SK-N-SH (cell line): Measurements from ENCODE around the gene CDAN1. TPM values are rescaled to one million over a fixed set of nuclear protein-coding genes. Genes with fewer than 3 reads are reported as not detected.

ENCODE experiments used
- CTCF ChIA-PET: fragments of 300-600, 350-600 bp; formaldehyde crosslinking; extraction: SDS; loops from one replicate; lab custom pipeline; 2021; lab: Yijun Ruan, JAX
- POLR2A ChIA-PET: fragments of 350-600 bp; sonication (Branson Sonifier 250); formaldehyde crosslinking; extraction: SDS; loops from one replicate; lab custom pipeline; 2020; ENCODE audit warnings: antibody characterized with exemption, inconsistent platforms; lab: Yijun Ruan, JAX
- DNase-seq: peaks from one replicate; pipeline ENCODE4 v3.0.0; 2012
- H2AFZ ChIP-seq: fragments of 200-600 bp; sonication (generic); 2 replicates; pipeline ENCODE4 v1.8.1; 2016; ENCODE audit warnings: antibody characterized with exemption, mild to moderate bottlenecking, low read depth
- H3F3A ChIP-seq: fragments of 200-600 bp; sonication (generic); replicated peaks from 2 replicates; pipeline ENCODE3; 2016; ENCODE audit warnings: antibody characterized with exemption, mild to moderate bottlenecking; ENCODE audit not compliant: insufficient read depth
- H3K27ac ChIP-seq, 2 experiments: fragments of 200-500 bp in 1 of 2; fragments of 200-600 bp in 1 of 2; sonication (Bioruptor generic) in 1 of 2; sonication (generic), shearing (Covaris generic) in 1 of 2; 2 replicates each; pipeline versions ENCODE4 v1.5.1 to v1.6.1; 2014 to 2016; ENCODE audit warnings: low read depth in 2 of 2, inconsistent platforms in 1 of 2, low read length in 1 of 2, mild to moderate bottlenecking in 1 of 2, mixed read lengths in 1 of 2
- H3K27me3 ChIP-seq: fragments of 200-600 bp; sonication (generic), shearing (Covaris generic); 2 replicates; pipeline ENCODE4 v1.6.1; 2016; ENCODE audit warnings: mixed run types; ENCODE audit not compliant: insufficient read depth
- H3K36me3 ChIP-seq, 2 experiments: fragments of 200-500 bp in 1 of 2; fragments of 200-600 bp in 1 of 2; sonication (Bioruptor generic) in 1 of 2; sonication (generic) in 1 of 2; replicated peaks in 1 of 2; 2 replicates each; pipeline versions ENCODE3 to v1.5.1; 2014 to 2016; ENCODE audit warnings: low read length in 1 of 2, mild to moderate bottlenecking in 1 of 2; ENCODE audit not compliant: insufficient read depth in 2 of 2, control insufficient read depth in 1 of 2
- H3K4me1 ChIP-seq, 2 experiments: fragments of 200-500 bp in 1 of 2; fragments of 200-600 bp in 1 of 2; sonication (Bioruptor generic) in 1 of 2; sonication (generic), shearing (Covaris generic) in 1 of 2; 2 replicates each; pipeline versions ENCODE4 v1.5.1 to v1.6.1; 2014 to 2016; ENCODE audit warnings: low read depth in 1 of 2, low read length in 1 of 2, mixed run types in 1 of 2; ENCODE audit not compliant: insufficient read depth in 2 of 2, control insufficient read depth in 1 of 2
- H3K4me2 ChIP-seq: fragments of 200-600 bp; sonication (generic), shearing (Covaris generic); 2 replicates; pipeline ENCODE4 v1.6.1; 2017; ENCODE audit warnings: mixed run types
- H3K4me3 ChIP-seq, 2 experiments: fragments of 200-500 bp in 1 of 2; fragments of 200-600 bp in 1 of 2; sonication (Bioruptor generic) in 1 of 2; sonication (generic), shearing (Covaris generic) in 1 of 2; 2 replicates each; pipeline versions ENCODE4 v1.5.1 to v1.8.1; 2014 to 2016; ENCODE audit warnings: low read depth in 2 of 2, inconsistent platforms in 1 of 2, low read length in 1 of 2, mild to moderate bottlenecking in 1 of 2, mixed read lengths in 1 of 2, moderate library complexity in 1 of 2
- H3K79me2 ChIP-seq: fragments of 200-600 bp; sonication (generic); 2 replicates; pipeline ENCODE4 v1.8.1; 2017; ENCODE audit warnings: mild to moderate bottlenecking; ENCODE audit not compliant: insufficient read depth
- H3K9ac ChIP-seq: fragments of 200-600 bp; sonication (generic); 2 replicates; pipeline ENCODE4 v1.6.1; 2017; ENCODE audit warnings: mixed run types
- H3K9me2 ChIP-seq: fragments of 200-600 bp; sonication (generic); 2 replicates; pipeline ENCODE4 v1.6.1; 2017; ENCODE audit warnings: mixed run types
- H3K9me3 ChIP-seq: fragments of 200-600 bp; sonication (generic); 2 replicates; pipeline ENCODE4 v1.6.1; 2017; ENCODE audit warnings: mixed run types, mild to moderate bottlenecking, moderate library complexity
- H4K20me1 ChIP-seq: fragments of 200-600 bp; sonication (generic); 2 replicates; pipeline ENCODE4 v1.6.1; 2017; ENCODE audit warnings: mild to moderate bottlenecking, mixed run types; ENCODE audit not compliant: insufficient read depth
- FOXM1 ChIP-seq: IDR thresholded peaks from 2 replicates; pipeline ENCODE4 v1.4.0; 2012; ENCODE audit warnings: low read depth, mild to moderate bottlenecking
- JUND ChIP-seq: IDR thresholded peaks from 2 replicates; pipeline ENCODE4 v1.4.0; 2012
- MEF2A ChIP-seq: IDR thresholded peaks from 2 replicates; pipeline ENCODE4 v1.4.0; 2012; ENCODE audit warnings: low read depth, borderline replicate concordance
- NFIC ChIP-seq: IDR thresholded peaks from 2 replicates; pipeline ENCODE4 v1.4.0; 2012; ENCODE audit warnings: borderline replicate concordance
- POLR2AphosphoS5 ChIP-seq: IDR thresholded peaks from 2 replicates; pipeline ENCODE4 v1.6.1; 2012; ENCODE audit warnings: low read depth, low read length
- RCOR1 ChIP-seq: fragments of 150-350 bp; IDR thresholded peaks from 2 replicates; pipeline ENCODE4 v1.6.1; 2017; ENCODE audit warnings: antibody characterized with exemption, low read length
- RXRA ChIP-seq: IDR thresholded peaks from 2 replicates; pipeline ENCODE4 v1.4.0; 2012; ENCODE audit warnings: low read depth, mild to moderate bottlenecking, borderline replicate concordance
- SMC3 ChIP-seq: IDR thresholded peaks from 2 replicates; pipeline ENCODE4 v1.6.1; 2012; ENCODE audit warnings: low read depth, low read length, improper control_type of control experiment
- TAF1 ChIP-seq: IDR thresholded peaks from 2 replicates; pipeline ENCODE4 v1.6.1; 2012; ENCODE audit warnings: low read depth, mild to moderate bottlenecking, low read length, moderate library complexity, borderline replicate concordance
- TEAD4 ChIP-seq: IDR thresholded peaks from 2 replicates; pipeline ENCODE4 v1.4.0; 2012; ENCODE audit warnings: mild to moderate bottlenecking, borderline replicate concordance; ENCODE audit not compliant: insufficient read depth
- WGBS: methylation state at CpG from one replicate; pipeline ENCODE4 v1.1.6; 2017; ENCODE audit warnings: low lambda C conversion rate; 5-methylcytosine and 5-hydroxymethylcytosine counted together
- polyA plus RNA-seq, 3 experiments: library from polyadenylated mRNA; depleted of rRNA; stranded (reverse); fragments of >200 nt; gene quantifications; 2 replicates each; pipeline ENCODE4 v1.2.3, GENCODE V29; 2012
- TF ChIP-seq, protein P1 (sequence below): IDR thresholded peaks from 2 replicates; pipeline ENCODE4 v1.4.0; 2012; ENCODE audit warnings: low read depth, borderline replicate concordance
- TF ChIP-seq, protein P2 (sequence below): IDR thresholded peaks from 2 replicates; pipeline ENCODE4 v1.4.0; 2012; ENCODE audit warnings: low read depth
- TF ChIP-seq, protein P3 (sequence below): IDR thresholded peaks from 2 replicates; pipeline ENCODE4 v1.6.1; 2012; ENCODE audit warnings: mild to moderate bottlenecking, low read depth, low read length, moderate library complexity

Gene CDAN1
- polyA plus RNA-seq, 1 of the 3 experiments (the other 2 are of a cell fraction) = 6.2 TPM

- H2AFZ ChIP-seq = no peak overlapping the region
- H3F3A ChIP-seq = peaks cover 3% of the 10 kb centered on the region
- H3K36me3 ChIP-seq = peaks cover 3 to 13% of the 10 kb centered on the region in 2 experiments
- no peaks in the 10 kb centered on the region for H3K79me2 ChIP-seq
- no peak overlapping the region for H3K27ac ChIP-seq
- H4K20me1 ChIP-seq = no peaks in the 10 kb centered on the region
- no peak overlapping the region for H3K9ac ChIP-seq
- H3K4me1 ChIP-seq = peaks cover 0 to 6% of the 10 kb centered on the region in 2 experiments; a peak in 1 of 4 replicates
- WGBS = 95% methylated on average over 5 of the region's 5 CpGs
- no peaks in the 10 kb centered on the region for H3K27me3 ChIP-seq
- ChIA-PET POLR2A (no interaction called here), CTCF (interaction anchor here (1.0 to 2.1 kb wide), 4 partner anchors 10 to 211 kb away, joined by 3 to 13 read pairs (median 6); no protein-coding TSS in a partner anchor)
- no peak for DNase-seq
- no peaks in the 10 kb centered on the region for H3K9me3 ChIP-seq
- no peaks in the 10 kb centered on the region for H3K9me2 ChIP-seq
- H3K4me3 ChIP-seq = no peak overlapping the region
- no peak overlapping the region for H3K4me2 ChIP-seq
- TF ChIP-seq RXRA = no peak
- no peak for TF ChIP-seq TEAD4
- no peak for TF ChIP-seq RCOR1
- TF ChIP-seq, protein P1, sequence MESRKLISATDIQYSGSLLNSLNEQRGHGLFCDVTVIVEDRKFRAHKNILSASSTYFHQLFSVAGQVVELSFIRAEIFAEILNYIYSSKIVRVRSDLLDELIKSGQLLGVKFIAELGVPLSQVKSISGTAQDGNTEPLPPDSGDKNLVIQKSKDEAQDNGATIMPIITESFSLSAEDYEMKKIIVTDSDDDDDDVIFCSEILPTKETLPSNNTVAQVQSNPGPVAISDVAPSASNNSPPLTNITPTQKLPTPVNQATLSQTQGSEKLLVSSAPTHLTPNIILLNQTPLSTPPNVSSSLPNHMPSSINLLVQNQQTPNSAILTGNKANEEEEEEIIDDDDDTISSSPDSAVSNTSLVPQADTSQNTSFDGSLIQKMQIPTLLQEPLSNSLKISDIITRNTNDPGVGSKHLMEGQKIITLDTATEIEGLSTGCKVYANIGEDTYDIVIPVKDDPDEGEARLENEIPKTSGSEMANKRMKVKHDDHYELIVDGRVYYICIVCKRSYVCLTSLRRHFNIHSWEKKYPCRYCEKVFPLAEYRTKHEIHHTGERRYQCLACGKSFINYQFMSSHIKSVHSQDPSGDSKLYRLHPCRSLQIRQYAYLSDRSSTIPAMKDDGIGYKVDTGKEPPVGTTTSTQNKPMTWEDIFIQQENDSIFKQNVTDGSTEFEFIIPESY = no peak
- TF ChIP-seq, protein P2, sequence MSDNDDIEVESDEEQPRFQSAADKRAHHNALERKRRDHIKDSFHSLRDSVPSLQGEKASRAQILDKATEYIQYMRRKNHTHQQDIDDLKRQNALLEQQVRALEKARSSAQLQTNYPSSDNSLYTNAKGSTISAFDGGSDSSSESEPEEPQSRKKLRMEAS = no peak
- TF ChIP-seq, protein P3, sequence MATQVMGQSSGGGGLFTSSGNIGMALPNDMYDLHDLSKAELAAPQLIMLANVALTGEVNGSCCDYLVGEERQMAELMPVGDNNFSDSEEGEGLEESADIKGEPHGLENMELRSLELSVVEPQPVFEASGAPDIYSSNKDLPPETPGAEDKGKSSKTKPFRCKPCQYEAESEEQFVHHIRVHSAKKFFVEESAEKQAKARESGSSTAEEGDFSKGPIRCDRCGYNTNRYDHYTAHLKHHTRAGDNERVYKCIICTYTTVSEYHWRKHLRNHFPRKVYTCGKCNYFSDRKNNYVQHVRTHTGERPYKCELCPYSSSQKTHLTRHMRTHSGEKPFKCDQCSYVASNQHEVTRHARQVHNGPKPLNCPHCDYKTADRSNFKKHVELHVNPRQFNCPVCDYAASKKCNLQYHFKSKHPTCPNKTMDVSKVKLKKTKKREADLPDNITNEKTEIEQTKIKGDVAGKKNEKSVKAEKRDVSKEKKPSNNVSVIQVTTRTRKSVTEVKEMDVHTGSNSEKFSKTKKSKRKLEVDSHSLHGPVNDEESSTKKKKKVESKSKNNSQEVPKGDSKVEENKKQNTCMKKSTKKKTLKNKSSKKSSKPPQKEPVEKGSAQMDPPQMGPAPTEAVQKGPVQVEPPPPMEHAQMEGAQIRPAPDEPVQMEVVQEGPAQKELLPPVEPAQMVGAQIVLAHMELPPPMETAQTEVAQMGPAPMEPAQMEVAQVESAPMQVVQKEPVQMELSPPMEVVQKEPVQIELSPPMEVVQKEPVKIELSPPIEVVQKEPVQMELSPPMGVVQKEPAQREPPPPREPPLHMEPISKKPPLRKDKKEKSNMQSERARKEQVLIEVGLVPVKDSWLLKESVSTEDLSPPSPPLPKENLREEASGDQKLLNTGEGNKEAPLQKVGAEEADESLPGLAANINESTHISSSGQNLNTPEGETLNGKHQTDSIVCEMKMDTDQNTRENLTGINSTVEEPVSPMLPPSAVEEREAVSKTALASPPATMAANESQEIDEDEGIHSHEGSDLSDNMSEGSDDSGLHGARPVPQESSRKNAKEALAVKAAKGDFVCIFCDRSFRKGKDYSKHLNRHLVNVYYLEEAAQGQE = no peak
- no peak for TF ChIP-seq TAF1
- TF ChIP-seq MEF2A = no peak
- no peak for TF ChIP-seq POLR2AphosphoS5
- no peak for TF ChIP-seq NFIC
These were observed 20.8 kb downstream of the CDAN1 start for GRCh38 chr15:42716125-42716524.

- H3K9me2 ChIP-seq = no peaks in the 10 kb centered on the region
- peaks cover 3% of the 10 kb centered on the region for H3F3A ChIP-seq
- H3K27ac ChIP-seq = no peak overlapping the region
- ChIA-PET POLR2A (no interaction called here), CTCF (interaction anchor here (1.1 to 3.7 kb wide), 5 partner anchors 9 to 214 kb away, joined by 3 to 13 read pairs (median 5); no protein-coding TSS in a partner anchor)
- no peak for DNase-seq
- 100% methylated on average over 4 of the region's 4 CpGs for WGBS
- H3K4me2 ChIP-seq = no peak overlapping the region
- no peak overlapping the region for H3K4me3 ChIP-seq
- no peak overlapping the region for H2AFZ ChIP-seq
- peaks cover 0 to 6% of the 10 kb centered on the region in 2 experiments; a peak in 1 of 4 replicates for H3K4me1 ChIP-seq
- H3K9me3 ChIP-seq = no peaks in the 10 kb centered on the region
- H3K27me3 ChIP-seq = no peaks in the 10 kb centered on the region
- H3K36me3 ChIP-seq = peaks cover 0 to 3% of the 10 kb centered on the region in 2 experiments
- no peaks in the 10 kb centered on the region for H3K79me2 ChIP-seq
- H3K9ac ChIP-seq = no peak overlapping the region
- TF ChIP-seq SMC3 (no peak), FOXM1 (no peak), JUND (no peak)
- H4K20me1 ChIP-seq = no peaks in the 10 kb centered on the region
These were observed 24.3 kb downstream of the CDAN1 start for GRCh38 chr15:42712584-42712983.
